Left ventricle myocardium inferior (tissue), 1 donor: ENCODE data around the gene TRPM2. TPM values are rescaled to one million over a fixed set of nuclear protein-coding genes. Genes with fewer than 3 reads are reported as not detected.
"Not testable (repeated sequence)": the region's sequence is repeated elsewhere in the genome, so short reads cannot be mapped to it uniquely, and the experiment has no call there.

Experiments used
- DNase-seq: peaks from one replicate; pipeline ENCODE4 v3.0.0-alpha.2; 2020
- H3K27ac ChIP-seq: fragments of 200-600 bp; replicated peaks from 2 replicates; pipeline ENCODE4 v1.8.0; 2021
- H3K27me3 ChIP-seq: fragments of 200-600 bp; 2 replicates; pipeline ENCODE4 v1.8.0; 2021; ENCODE audit warnings: low read depth
- H3K36me3 ChIP-seq: fragments of 200-600 bp; 2 replicates; pipeline ENCODE4 v1.8.0; 2021
- H3K4me1 ChIP-seq: fragments of 200-600 bp; 2 replicates; pipeline ENCODE4 v1.8.0; 2021
- H3K4me3 ChIP-seq: fragments of 200-600 bp; 2 replicates; pipeline ENCODE4 v1.8.0; 2021; ENCODE audit warnings: mild to moderate bottlenecking, moderate library complexity
- H3K9me3 ChIP-seq: fragments of 200-600 bp; replicated peaks from 2 replicates; pipeline ENCODE4 v1.8.0; 2021
- intact Hi-C: fragments of 100-400 bp; cut with micrococcal nuclease; formaldehyde crosslinking; loops from one replicate; pipeline ENCODE4 v1.11.0; 2022
- total RNA-seq: library from RNA; stranded (reverse); fragmentation: NEBNext Ultra II Directional; extraction: Animal tissue kit (Norgen Biotek cat#: 25700); gene quantifications from one replicate; pipeline ENCODE4 v1.2.1, GENCODE V29; 2021
- TF ChIP-seq, protein P1 (sequence below): fragments of 200-600 bp; IDR thresholded peaks from 2 replicates; pipeline ENCODE4 v1.8.0; 2021; ENCODE audit warnings: antibody characterized with exemption, mild to moderate bottlenecking, borderline replicate concordance
- donor health status: DM: no; HTN: yes; CAD: no; lungs with severe emphysema.

TRPM2 gene
- total RNA-seq, 1 donor from 2014 or later, result 1.8 TPM

DNA sequence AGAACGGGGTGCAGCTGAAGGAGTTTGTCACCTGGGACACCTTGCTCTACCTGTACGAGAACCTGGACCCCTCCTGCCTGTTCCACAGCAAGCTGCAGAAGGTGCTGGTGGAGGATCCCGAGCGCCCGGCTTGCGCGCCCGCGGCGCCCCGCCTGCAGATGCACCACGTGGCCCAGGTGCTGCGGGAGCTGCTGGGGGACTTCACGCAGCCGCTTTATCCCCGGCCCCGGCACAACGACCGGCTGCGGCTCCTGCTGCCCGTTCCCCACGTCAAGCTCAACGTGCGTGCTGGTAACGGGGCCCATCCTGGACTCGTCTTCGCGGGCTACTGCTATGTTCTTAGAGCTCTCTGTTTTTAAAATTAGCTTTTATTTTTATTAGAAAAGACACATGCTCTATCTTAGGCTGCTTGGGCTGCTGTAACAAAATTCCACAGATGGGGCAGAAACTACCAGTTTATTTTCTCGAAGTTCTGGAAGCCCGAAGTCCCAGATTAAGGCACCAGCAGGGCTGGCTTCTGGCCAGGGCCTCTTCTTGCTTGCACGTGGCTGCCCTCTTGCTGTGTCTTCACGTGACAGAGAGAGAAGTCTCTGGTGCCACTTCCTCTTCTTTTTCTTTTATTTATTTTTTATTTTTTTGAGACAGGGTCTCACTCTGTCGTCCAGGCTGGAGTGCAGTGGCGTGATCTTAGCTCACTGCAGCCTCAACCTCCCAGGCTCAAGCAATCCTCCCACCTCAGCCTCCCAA is 38.1 kb downstream of the TRPM2 start:
- Histone ChIP-seq H3K9me3 (peaks cover 48% of the 10 kb centered on the region), H3K36me3 (no peaks in the 10 kb centered on the region), H3K4me3 (no peak overlapping the region), H3K4me1 (no peaks in the 10 kb centered on the region), H3K27ac (no peak overlapping the region), H3K27me3 (peaks cover 52% of the 10 kb centered on the region)
- DNase-seq, result peak; percentile 64
- TF ChIP-seq, protein P1, sequence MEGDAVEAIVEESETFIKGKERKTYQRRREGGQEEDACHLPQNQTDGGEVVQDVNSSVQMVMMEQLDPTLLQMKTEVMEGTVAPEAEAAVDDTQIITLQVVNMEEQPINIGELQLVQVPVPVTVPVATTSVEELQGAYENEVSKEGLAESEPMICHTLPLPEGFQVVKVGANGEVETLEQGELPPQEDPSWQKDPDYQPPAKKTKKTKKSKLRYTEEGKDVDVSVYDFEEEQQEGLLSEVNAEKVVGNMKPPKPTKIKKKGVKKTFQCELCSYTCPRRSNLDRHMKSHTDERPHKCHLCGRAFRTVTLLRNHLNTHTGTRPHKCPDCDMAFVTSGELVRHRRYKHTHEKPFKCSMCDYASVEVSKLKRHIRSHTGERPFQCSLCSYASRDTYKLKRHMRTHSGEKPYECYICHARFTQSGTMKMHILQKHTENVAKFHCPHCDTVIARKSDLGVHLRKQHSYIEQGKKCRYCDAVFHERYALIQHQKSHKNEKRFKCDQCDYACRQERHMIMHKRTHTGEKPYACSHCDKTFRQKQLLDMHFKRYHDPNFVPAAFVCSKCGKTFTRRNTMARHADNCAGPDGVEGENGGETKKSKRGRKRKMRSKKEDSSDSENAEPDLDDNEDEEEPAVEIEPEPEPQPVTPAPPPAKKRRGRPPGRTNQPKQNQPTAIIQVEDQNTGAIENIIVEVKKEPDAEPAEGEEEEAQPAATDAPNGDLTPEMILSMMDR, result no peak
- intact Hi-C loops, result no loop called here

DNA sequence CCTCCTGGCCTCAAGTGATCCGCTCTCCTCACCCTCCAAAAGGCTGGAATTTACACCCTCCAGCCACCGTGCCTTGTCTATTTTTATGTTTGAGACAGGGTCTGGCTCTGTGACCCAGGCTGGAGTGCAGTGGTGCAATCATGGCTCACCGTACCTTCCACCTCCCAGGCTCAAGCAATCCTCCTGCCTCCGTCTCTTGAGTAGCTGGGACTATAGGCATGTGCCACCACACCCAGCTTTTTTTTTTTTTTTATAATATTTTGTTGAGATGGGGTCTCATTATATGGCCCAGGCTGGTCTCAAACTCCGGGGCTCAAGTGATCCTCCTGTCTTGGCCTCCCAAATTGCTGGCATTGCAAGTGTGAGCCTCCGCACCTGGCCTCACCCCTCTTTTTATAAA is 38.8 kb downstream of the TRPM2 start:
- no peaks in the 10 kb centered on the region for H3K4me1 ChIP-seq
- no peak for DNase-seq
- H3K4me3 ChIP-seq, result no peak overlapping the region
- no peak overlapping the region for H3K27ac ChIP-seq
- H3K27me3 ChIP-seq, result peaks cover 52% of the 10 kb centered on the region
- intact Hi-C loops, result no loop called here
- TF ChIP-seq, protein P1, result no peak
- H3K36me3 ChIP-seq, result no peaks in the 10 kb centered on the region
- peaks cover 42% of the 10 kb centered on the region for H3K9me3 ChIP-seq

DNA sequence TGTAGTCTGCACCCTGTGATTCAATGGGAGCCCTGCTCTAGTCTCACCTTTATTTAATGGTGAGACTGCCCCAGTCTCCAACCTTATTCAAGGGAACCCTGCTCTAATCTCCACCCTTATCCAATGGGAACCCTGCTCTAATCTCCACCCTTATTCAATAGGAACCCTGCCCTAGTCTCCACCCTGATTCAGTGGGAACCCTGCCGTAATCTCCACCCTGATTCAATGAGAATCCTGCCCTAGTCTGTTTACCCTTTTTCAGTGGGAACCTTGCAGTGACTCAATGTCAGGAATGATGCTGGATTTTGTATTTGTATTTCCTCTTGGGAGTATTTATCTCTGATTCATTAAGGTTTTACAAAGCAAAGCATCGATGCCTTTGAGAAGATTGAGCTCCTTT is 39.5 kb downstream of the TRPM2 start:
- TF ChIP-seq, protein P1, result no peak
- peaks cover 34% of the 10 kb centered on the region for H3K9me3 ChIP-seq
- H3K4me3 ChIP-seq, result no peak overlapping the region
- no peaks in the 10 kb centered on the region for H3K36me3 ChIP-seq
- H3K27ac ChIP-seq, result no peak overlapping the region
- no peak for DNase-seq
- peaks cover 52% of the 10 kb centered on the region for H3K27me3 ChIP-seq
- no peaks in the 10 kb centered on the region for H3K4me1 ChIP-seq
- intact Hi-C loops, result no loop called here

DNA sequence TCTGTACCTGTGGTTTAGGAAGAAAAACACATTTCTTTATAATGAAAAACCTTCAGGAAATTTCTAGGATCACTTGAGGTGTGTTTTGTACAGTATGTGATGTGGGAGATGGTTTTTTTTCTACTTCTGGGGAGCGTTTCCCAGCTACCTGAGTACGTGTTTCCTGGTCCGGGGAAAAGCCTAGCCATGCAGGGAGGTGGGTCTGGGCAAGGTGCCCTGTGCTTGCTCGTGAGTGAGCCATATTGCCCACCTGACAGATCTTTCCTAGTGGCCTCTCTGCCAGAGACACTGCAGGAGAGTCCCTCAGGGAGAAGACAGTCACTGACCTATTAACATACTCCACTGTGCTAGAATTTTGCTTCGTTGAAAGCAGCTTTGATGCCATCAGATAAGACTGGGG is 41.3 kb downstream of the TRPM2 start:
- Histone ChIP-seq H3K36me3 (no peaks in the 10 kb centered on the region), H3K27me3 (peaks cover 58% of the 10 kb centered on the region), H3K4me3 (no peak overlapping the region), H3K4me1 (no peaks in the 10 kb centered on the region), H3K9me3 (peaks cover 18% of the 10 kb centered on the region), H3K27ac (no peak overlapping the region)
- intact Hi-C loops, result no loop called here
- TF ChIP-seq, protein P1, result no peak
- no peak for DNase-seq

DNA sequence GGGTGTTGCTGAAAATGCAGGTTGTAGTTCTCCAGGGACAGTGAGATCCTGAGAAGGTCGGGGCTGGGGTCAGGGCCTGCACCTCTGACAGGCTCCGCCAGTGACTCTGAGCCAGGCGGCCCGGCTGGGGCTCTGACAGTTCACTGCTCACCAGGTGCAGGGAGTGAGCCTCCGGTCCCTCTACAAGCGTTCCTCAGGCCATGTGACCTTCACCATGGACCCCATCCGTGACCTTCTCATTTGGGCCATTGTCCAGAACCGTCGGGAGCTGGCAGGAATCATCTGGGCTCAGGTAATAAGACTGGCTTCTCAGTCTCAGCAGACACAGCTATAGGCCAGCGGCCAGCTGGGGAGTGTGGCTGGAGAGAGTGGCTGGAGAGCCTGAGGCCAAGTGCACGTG is 41.8 kb downstream of the TRPM2 start:
- H3K9me3 ChIP-seq, result peaks cover 13% of the 10 kb centered on the region
- no peaks in the 10 kb centered on the region for H3K4me1 ChIP-seq
- TF ChIP-seq, protein P1, result no peak
- H3K27ac ChIP-seq, result no peak overlapping the region
- DNase-seq, result no peak
- H3K36me3 ChIP-seq, result no peaks in the 10 kb centered on the region
- intact Hi-C loops, result no loop called here
- H3K27me3 ChIP-seq, result peaks cover 60% of the 10 kb centered on the region
- H3K4me3 ChIP-seq, result no peak overlapping the region

DNA sequence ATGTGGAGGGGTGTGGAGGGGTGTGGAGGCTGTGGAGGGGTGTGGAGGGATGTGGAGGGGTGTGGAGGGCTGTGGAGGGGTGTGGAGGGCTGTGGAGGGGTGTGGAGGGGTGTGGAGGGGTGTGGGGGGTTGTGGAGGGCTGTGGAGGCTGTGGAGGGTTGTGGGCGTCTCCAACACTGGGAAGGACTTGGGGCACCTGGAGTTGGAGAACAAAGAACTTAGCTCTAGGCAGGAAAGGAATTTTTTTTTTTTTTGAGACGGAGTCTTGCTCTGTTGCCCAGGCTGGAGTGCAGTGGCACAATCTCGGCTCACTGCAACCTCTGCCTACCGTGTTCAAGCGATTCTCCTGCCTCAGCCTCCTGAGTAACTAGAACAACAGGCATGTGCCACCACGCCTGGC is 43.4 kb downstream of the TRPM2 start:
- intact Hi-C loops, H3K36me3 ChIP-seq, H3K4me1 ChIP-seq, DNase-seq, H3K9me3 ChIP-seq, H3K4me3 ChIP-seq, H3K27ac ChIP-seq: not testable (repeated sequence)
- H3K27me3 ChIP-seq, result peaks cover 45% of the 10 kb centered on the region
